WI38 (cell line): ENCODE results near the gene CNOT2.

Source experiments
- H3K4me3 ChIP-seq: 2 replicates; pipeline ENCODE4 v1.5.1; 2011; ENCODE audit warnings: low read depth, mild to moderate bottlenecking, control low read depth, low read length
- TF ChIP-seq, protein P1 (sequence below): IDR thresholded peaks from 2 replicates; pipeline ENCODE4 v1.5.1; 2012; ENCODE audit warnings: low read depth, mild to moderate bottlenecking, control low read depth, low read length

Gene CNOT2

DNA sequence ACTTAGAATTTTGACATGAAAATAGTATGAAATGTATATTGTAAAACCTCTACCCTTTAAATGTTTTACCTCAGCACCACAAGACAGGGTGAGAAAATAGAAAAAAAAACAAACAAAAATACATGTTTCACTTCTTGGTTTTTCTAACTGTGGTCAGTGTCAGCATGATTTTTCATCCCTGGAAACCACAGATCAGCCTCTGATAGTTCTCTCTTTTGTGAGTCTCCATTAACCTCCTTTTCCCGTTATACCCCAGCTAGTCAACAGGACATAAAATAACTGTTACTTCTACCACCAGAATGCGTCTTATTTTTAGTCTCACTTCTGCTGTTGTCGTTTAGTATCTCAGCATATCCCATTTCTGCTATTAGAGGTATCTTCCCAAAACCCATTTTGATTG, 74.5 kb downstream of the CNOT2 start:
- no peak overlapping the region for H3K4me3 ChIP-seq
- TF ChIP-seq, protein P1, sequence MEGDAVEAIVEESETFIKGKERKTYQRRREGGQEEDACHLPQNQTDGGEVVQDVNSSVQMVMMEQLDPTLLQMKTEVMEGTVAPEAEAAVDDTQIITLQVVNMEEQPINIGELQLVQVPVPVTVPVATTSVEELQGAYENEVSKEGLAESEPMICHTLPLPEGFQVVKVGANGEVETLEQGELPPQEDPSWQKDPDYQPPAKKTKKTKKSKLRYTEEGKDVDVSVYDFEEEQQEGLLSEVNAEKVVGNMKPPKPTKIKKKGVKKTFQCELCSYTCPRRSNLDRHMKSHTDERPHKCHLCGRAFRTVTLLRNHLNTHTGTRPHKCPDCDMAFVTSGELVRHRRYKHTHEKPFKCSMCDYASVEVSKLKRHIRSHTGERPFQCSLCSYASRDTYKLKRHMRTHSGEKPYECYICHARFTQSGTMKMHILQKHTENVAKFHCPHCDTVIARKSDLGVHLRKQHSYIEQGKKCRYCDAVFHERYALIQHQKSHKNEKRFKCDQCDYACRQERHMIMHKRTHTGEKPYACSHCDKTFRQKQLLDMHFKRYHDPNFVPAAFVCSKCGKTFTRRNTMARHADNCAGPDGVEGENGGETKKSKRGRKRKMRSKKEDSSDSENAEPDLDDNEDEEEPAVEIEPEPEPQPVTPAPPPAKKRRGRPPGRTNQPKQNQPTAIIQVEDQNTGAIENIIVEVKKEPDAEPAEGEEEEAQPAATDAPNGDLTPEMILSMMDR, result no peak

DNA sequence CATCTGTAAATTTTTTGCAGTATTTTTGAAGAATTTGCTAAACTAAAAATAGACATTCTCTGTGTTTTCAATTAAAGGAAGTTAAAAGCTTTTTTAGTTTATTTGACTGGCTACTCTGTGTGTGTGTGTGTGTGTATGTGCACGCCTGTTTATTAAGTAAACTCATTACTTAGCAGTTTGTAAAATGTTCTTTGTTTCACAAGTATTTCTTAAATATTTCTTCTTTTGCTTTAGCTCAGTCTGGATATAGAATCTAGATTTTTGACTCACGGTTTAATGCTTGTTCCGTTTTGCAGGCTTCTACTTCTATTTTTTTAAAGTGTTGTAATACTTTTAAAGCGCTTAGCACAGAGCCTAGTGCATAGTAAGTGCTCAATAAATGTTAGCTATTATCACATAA, 76.4 kb downstream of the CNOT2 start:
- TF ChIP-seq, protein P1, result no peak
- no peak overlapping the region for H3K4me3 ChIP-seq

DNA sequence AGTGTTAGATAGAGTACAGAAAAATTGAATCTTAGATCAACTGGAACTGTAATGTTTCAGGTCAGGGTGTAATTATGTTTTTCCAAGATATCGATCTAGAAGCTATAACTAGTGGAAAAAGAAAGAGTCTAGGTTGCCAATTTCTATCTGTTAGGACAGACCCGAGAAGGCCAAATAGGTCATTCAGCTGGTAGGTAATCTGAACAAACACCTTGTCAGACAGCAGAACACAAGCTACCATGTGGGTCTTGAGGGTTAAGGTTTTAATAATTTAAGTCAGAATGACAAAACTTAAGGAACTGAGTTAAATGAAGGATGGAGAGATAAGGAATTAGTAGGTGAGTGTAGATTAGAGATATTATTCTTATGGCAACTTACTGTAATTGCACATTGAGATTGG, 78.0 kb downstream of the CNOT2 start:
- no peak overlapping the region for H3K4me3 ChIP-seq
- TF ChIP-seq, protein P1, result no peak

DNA sequence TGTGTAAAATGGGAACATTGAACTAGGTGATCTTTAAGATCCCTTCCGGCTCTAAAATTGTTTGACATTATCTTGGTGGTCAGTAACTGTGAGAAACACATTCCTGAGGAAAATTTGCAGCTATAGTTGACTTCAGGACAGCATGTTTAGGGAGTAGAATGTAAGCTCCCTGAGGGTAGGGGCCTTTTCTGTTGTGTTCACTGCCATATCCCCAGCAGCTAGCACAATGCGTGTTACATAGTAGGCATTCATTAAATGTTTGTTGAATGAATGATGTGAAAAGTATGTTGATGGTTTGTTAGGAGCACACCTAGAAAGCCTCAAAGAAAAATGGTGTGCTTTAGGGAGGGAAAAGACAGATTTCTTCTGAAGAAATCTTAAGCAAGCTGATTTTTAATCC, 84.3 kb downstream of the CNOT2 start:
- H3K4me3 ChIP-seq, result no peak overlapping the region
- TF ChIP-seq, protein P1, result no peak

DNA sequence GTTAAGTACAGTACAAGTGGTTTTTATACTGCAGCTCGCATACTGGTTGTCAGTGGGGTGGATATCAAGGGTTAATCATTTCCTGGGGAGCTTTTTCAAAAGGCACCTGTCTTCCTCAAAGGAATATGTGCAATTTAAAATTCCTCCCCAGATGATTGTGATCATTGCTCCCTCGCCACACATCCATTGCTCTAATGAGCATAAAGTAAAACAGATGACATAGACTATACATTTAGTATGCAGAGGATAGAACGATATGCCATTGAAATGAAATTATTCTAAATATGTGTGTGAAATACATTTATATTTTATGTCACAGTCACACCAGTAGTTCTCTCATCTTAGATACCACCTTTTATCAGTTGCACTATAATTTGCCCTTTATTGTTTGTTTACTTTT, 86.5 kb downstream of the CNOT2 start:
- TF ChIP-seq, protein P1, result no peak
- H3K4me3 ChIP-seq, result no peak overlapping the region

DNA sequence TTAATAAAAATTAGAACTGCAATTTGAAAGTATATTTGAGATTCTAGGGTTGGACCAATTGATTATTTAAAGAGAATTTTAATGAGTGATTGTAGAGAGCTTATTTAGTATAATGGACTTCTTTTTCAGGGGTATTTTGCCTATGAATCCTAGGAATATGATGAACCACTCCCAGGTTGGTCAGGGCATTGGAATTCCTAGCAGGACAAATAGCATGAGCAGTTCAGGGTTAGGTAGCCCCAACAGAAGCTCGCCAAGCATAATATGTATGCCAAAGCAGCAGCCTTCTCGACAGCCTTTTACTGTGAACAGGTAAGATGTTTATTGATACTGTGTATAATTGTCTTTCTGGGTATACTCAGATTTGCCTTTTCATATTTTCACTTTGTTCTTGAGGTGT, 86.9 kb downstream of the CNOT2 start:
- TF ChIP-seq, protein P1, result no peak
- H3K4me3 ChIP-seq, result no peak overlapping the region

DNA sequence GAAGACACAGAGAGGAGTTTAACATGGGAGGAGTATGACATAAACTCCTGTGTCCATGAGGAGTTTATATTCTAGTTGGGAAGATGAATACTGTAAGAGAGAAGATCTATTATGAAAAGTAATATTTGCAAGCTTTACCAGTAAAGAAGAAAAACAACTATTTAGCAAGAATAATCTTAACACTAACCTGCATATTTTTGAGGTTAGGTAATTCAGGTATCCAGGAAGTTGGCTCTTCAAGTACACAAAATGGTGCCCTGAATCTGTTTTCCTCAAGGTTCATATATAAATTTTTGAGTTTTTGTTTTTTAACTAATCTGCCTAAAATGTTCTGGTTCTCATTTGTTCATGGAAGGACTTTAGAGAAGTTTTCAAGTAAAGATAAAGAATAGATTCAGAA, 89.0 kb downstream of the CNOT2 start:
- TF ChIP-seq, protein P1, result no peak
- no peak overlapping the region for H3K4me3 ChIP-seq
